Progenitor cell of endocrine pancreas (in vitro differentiated cells): ENCODE data around the gene CDC42BPA. TPM values are rescaled to one million over a fixed set of nuclear protein-coding genes. Genes with fewer than 3 reads are reported as not detected.

Source experiments
- DNase-seq: peaks from one replicate; pipeline ENCODE4 v3.0.0; 2021; ENCODE audit warnings: low spot score; ENCODE audit not compliant: unreplicated experiment
- H3K27ac Mint-ChIP-seq: 2 replicates; pipeline ENCODE4 v1.8.0; 2021; ENCODE audit warnings: mild to moderate bottlenecking, moderate library complexity, mixed read lengths
- H3K27me3 Mint-ChIP-seq: 2 replicates; pipeline ENCODE4 v1.8.0; 2021; ENCODE audit warnings: mixed read lengths
- H3K36me3 Mint-ChIP-seq: 2 replicates; pipeline ENCODE4 v1.8.0; 2022; ENCODE audit warnings: mixed read lengths; ENCODE audit not compliant: insufficient read depth
- H3K4me1 Mint-ChIP-seq: 2 replicates; pipeline ENCODE4 v1.8.0; 2021; ENCODE audit warnings: low read depth, mixed read lengths
- H3K4me3 Mint-ChIP-seq: 2 replicates; pipeline ENCODE4 v1.8.0; 2021; ENCODE audit warnings: low read depth, mild to moderate bottlenecking, moderate library complexity, mixed read lengths
- H3K9me3 Mint-ChIP-seq: 2 replicates; pipeline ENCODE4 v1.8.0; 2021; ENCODE audit warnings: low read depth, mixed read lengths
- total RNA-seq: library from RNA; stranded (reverse); gene quantifications from 2 replicates; pipeline ENCODE4 v1.2.1, GENCODE V29; 2021
- TF ChIP-seq, protein P1 (sequence below): fragments of 200-600 bp; sonication (generic); IDR thresholded peaks from one replicate; pipeline ENCODE4 v1.5.0; 2021; ENCODE audit warnings: antibody characterized with exemption, mild to moderate bottlenecking; ENCODE audit not compliant: unreplicated experiment

The CDC42BPA gene
- total RNA-seq, 1 donor from 2014 or later = 32.7 TPM

- H3K9me3 Mint-ChIP-seq = peaks cover 3% of the 10 kb centered on the region
- H3K4me3 Mint-ChIP-seq = no peak overlapping the region
- H3K27ac Mint-ChIP-seq = no peak overlapping the region
- H3K4me1 Mint-ChIP-seq = no peaks in the 10 kb centered on the region
- H3K36me3 Mint-ChIP-seq = no peaks in the 10 kb centered on the region
- TF ChIP-seq, protein P1, sequence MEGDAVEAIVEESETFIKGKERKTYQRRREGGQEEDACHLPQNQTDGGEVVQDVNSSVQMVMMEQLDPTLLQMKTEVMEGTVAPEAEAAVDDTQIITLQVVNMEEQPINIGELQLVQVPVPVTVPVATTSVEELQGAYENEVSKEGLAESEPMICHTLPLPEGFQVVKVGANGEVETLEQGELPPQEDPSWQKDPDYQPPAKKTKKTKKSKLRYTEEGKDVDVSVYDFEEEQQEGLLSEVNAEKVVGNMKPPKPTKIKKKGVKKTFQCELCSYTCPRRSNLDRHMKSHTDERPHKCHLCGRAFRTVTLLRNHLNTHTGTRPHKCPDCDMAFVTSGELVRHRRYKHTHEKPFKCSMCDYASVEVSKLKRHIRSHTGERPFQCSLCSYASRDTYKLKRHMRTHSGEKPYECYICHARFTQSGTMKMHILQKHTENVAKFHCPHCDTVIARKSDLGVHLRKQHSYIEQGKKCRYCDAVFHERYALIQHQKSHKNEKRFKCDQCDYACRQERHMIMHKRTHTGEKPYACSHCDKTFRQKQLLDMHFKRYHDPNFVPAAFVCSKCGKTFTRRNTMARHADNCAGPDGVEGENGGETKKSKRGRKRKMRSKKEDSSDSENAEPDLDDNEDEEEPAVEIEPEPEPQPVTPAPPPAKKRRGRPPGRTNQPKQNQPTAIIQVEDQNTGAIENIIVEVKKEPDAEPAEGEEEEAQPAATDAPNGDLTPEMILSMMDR = no peak
- H3K27me3 Mint-ChIP-seq = no peaks in the 10 kb centered on the region
- DNase-seq = no peak
These were observed 19.1 kb downstream of the CDC42BPA start for GRCh38 chr1:227299241-227299627.

- Mint-ChIP-seq H3K27ac (no peak overlapping the region), H3K4me3 (no peak overlapping the region), H3K9me3 (peaks cover 3% of the 10 kb centered on the region), H3K36me3 (no peaks in the 10 kb centered on the region), H3K27me3 (no peaks in the 10 kb centered on the region), H3K4me1 (no peaks in the 10 kb centered on the region)
- no peak for DNase-seq
- TF ChIP-seq, protein P1 = no peak
These were observed 19.6 kb downstream of the CDC42BPA start for GRCh38 chr1:227298512-227299240.

GRCh38 chr1:227297073-227297793 lies 21.1 kb downstream of the CDC42BPA start:
- H3K9me3 Mint-ChIP-seq = peaks cover 3% of the 10 kb centered on the region
- H3K4me3 Mint-ChIP-seq = no peak overlapping the region
- TF ChIP-seq, protein P1 = no peak
- no peaks in the 10 kb centered on the region for H3K27me3 Mint-ChIP-seq
- no peak for DNase-seq
- H3K4me1 Mint-ChIP-seq = no peaks in the 10 kb centered on the region
- peaks cover 1% of the 10 kb centered on the region for H3K36me3 Mint-ChIP-seq
- no peak overlapping the region for H3K27ac Mint-ChIP-seq

GRCh38 chr1:227295609-227296008 lies 22.7 kb downstream of the CDC42BPA start:
- no peak overlapping the region for H3K4me3 Mint-ChIP-seq
- H3K9me3 Mint-ChIP-seq = peaks cover 3% of the 10 kb centered on the region
- no peak overlapping the region for H3K27ac Mint-ChIP-seq
- no peaks in the 10 kb centered on the region for H3K27me3 Mint-ChIP-seq
- H3K36me3 Mint-ChIP-seq = peaks cover 1% of the 10 kb centered on the region
- no peaks in the 10 kb centered on the region for H3K4me1 Mint-ChIP-seq
- DNase-seq = no peak
- TF ChIP-seq, protein P1 = no peak

- Mint-ChIP-seq H3K36me3 (peaks cover 33% of the 10 kb centered on the region), H3K4me3 (no peak overlapping the region), H3K9me3 (peaks cover 30% of the 10 kb centered on the region), H3K27ac (no peak overlapping the region), H3K4me1 (no peaks in the 10 kb centered on the region), H3K27me3 (no peaks in the 10 kb centered on the region)
- DNase-seq = no peak
- TF ChIP-seq, protein P1 = no peak
These were observed 32.5 kb downstream of the CDC42BPA start for GRCh38 chr1:227285745-227286144.
